HepG2 (cell line): ENCODE measurements around the gene IFNA8.

Source experiments
- CEBPG ChIP-seq: IDR thresholded peaks from 2 replicates; pipeline ENCODE4 v1.6.1; 2016
- IKZF4 ChIP-seq: sonication (generic); formaldehyde crosslinking; IDR thresholded peaks from 2 replicates; pipeline ENCODE4 v1.5.1; 2020; ENCODE audit warnings: borderline replicate concordance, mild to moderate bottlenecking, low read depth, missing genetic modification reagents; ENCODE audit errors: not compliant biosample characterization
- POLR2AphosphoS5 ChIP-seq: IDR thresholded peaks from 2 replicates; pipeline ENCODE4 v1.6.1; 2012; ENCODE audit warnings: low read depth, low read length
- TAF15 ChIP-seq: fragments of 200-400 bp; formaldehyde crosslinking; IDR thresholded peaks from one replicate; pipeline ENCODE4 v1.6.1; 2018; ENCODE audit warnings: mild to moderate bottlenecking, low read depth, low read length; ENCODE audit not compliant: poor library complexity, severe bottlenecking
- TOE1 ChIP-seq: sonication (generic); formaldehyde crosslinking; IDR thresholded peaks from 2 replicates; pipeline ENCODE4 v1.4.0; 2020; ENCODE audit warnings: mild to moderate bottlenecking, missing genetic modification reagents
- ZNF33A ChIP-seq: sonication (generic); formaldehyde crosslinking; IDR thresholded peaks from 2 replicates; pipeline ENCODE4 v1.5.1; 2020; ENCODE audit warnings: missing genetic modification reagents, mild to moderate bottlenecking, moderate library complexity, borderline replicate concordance
- ZNF343 ChIP-seq: sonication (generic); formaldehyde crosslinking; IDR thresholded peaks from 2 replicates; pipeline ENCODE4 v1.4.0; 2020; ENCODE audit warnings: mild to moderate bottlenecking, missing genetic modification reagents
- ZNF598 ChIP-seq: sonication (generic); formaldehyde crosslinking; IDR thresholded peaks from 2 replicates; pipeline ENCODE4 v1.5.1; 2020; ENCODE audit warnings: mild to moderate bottlenecking, missing genetic modification reagents, borderline replicate concordance
- TF ChIP-seq, protein P1 (sequence below), 2 experiments: IDR thresholded peaks; 2 replicates each; pipeline ENCODE4 v1.6.1; 2011 to 2012; ENCODE audit warnings: low read length in 2 of 2, borderline replicate concordance in 1 of 2, low read depth in 1 of 2, mild to moderate bottlenecking in 1 of 2, moderate library complexity in 1 of 2
- TF ChIP-seq, protein P2 (sequence below): sonication (generic); formaldehyde crosslinking; IDR thresholded peaks from 2 replicates; pipeline ENCODE4 v1.5.0; 2020; ENCODE audit warnings: mild to moderate bottlenecking, missing genetic modification reagents, moderate library complexity
- TF ChIP-seq, protein P3 (sequence below): IDR thresholded peaks from 2 replicates; pipeline ENCODE4 v1.6.1; 2016; ENCODE audit warnings: missing compliant biosample characterization, missing genetic modification reagents, borderline replicate concordance

DNA sequence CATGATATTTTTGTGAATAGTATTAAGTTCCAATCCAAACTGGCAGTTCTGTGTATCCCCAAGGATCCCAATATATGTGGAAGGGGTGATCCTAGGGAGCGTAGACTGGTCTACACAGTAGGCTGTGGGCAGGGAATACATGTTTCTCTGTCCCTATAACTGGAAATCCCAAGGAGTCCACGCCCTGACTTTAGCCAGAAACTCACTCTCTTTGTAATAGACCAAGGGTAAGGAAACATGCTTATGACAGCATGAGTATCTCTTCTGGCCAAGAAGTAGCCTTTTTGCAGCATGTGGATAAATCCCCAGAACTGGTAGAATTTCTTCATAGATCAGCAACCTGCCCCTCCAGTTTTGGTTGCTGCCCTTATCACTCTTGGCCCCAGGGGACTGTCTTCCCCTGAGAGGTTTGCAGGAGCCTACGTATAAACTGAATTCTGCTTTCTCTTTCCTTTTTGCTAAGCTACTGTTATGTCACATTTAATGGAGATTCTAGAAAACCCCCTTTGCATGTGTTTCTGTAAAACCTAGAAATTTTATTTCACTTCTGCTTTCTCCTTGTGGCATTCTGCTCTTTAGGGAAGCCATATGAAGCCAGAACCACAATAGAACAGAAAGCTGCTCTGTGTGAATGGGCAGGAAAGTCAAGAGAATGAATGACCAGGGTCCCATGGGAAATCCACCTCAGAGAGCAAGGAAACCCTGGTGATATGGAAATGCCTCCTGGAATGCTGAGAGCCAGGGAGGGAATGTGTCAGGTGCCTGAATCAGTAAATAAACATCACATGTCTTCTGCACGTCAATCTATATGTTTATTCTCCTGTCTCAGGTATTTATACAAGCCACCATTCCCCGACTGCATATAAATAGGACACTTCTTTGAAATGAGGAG is 27.2 kb upstream of the IFNA8 start:
- TF ChIP-seq IKZF4 (CRISPR knock-in tag) = no peak
- TF ChIP-seq, protein P1, sequence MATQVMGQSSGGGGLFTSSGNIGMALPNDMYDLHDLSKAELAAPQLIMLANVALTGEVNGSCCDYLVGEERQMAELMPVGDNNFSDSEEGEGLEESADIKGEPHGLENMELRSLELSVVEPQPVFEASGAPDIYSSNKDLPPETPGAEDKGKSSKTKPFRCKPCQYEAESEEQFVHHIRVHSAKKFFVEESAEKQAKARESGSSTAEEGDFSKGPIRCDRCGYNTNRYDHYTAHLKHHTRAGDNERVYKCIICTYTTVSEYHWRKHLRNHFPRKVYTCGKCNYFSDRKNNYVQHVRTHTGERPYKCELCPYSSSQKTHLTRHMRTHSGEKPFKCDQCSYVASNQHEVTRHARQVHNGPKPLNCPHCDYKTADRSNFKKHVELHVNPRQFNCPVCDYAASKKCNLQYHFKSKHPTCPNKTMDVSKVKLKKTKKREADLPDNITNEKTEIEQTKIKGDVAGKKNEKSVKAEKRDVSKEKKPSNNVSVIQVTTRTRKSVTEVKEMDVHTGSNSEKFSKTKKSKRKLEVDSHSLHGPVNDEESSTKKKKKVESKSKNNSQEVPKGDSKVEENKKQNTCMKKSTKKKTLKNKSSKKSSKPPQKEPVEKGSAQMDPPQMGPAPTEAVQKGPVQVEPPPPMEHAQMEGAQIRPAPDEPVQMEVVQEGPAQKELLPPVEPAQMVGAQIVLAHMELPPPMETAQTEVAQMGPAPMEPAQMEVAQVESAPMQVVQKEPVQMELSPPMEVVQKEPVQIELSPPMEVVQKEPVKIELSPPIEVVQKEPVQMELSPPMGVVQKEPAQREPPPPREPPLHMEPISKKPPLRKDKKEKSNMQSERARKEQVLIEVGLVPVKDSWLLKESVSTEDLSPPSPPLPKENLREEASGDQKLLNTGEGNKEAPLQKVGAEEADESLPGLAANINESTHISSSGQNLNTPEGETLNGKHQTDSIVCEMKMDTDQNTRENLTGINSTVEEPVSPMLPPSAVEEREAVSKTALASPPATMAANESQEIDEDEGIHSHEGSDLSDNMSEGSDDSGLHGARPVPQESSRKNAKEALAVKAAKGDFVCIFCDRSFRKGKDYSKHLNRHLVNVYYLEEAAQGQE (IDR thresholded peaks at IDR 0.05; ENCODE audit: borderline replicate concordance in 1 of 2, low read depth in 1 of 2, low read length in 2 of 2) = no peak
- TF ChIP-seq ZNF598 = no peak
- TF ChIP-seq ZNF33A (CRISPR knock-in tag) = no peak
- TF ChIP-seq TOE1 (CRISPR knock-in tag) = no peak
- TF ChIP-seq, protein P2, sequence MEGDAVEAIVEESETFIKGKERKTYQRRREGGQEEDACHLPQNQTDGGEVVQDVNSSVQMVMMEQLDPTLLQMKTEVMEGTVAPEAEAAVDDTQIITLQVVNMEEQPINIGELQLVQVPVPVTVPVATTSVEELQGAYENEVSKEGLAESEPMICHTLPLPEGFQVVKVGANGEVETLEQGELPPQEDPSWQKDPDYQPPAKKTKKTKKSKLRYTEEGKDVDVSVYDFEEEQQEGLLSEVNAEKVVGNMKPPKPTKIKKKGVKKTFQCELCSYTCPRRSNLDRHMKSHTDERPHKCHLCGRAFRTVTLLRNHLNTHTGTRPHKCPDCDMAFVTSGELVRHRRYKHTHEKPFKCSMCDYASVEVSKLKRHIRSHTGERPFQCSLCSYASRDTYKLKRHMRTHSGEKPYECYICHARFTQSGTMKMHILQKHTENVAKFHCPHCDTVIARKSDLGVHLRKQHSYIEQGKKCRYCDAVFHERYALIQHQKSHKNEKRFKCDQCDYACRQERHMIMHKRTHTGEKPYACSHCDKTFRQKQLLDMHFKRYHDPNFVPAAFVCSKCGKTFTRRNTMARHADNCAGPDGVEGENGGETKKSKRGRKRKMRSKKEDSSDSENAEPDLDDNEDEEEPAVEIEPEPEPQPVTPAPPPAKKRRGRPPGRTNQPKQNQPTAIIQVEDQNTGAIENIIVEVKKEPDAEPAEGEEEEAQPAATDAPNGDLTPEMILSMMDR (CRISPR knock-in tag) = no peak
- no peak for TF ChIP-seq POLR2AphosphoS5
- TF ChIP-seq ZNF343 = no peak
- TF ChIP-seq, protein P3, sequence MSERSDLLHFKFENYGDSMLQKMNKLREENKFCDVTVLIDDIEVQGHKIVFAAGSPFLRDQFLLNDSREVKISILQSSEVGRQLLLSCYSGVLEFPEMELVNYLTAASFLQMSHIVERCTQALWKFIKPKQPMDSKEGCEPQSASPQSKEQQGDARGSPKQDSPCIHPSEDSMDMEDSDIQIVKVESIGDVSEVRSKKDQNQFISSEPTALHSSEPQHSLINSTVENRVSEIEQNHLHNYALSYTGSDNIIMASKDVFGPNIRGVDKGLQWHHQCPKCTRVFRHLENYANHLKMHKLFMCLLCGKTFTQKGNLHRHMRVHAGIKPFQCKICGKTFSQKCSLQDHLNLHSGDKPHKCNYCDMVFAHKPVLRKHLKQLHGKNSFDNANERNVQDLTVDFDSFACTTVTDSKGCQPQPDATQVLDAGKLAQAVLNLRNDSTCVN = no peak
- no peak for TF ChIP-seq TAF15
- no peak for TF ChIP-seq CEBPG (CRISPR knock-in tag)
